ENCODE results near the gene TPST1.

- TF ChIP-seq CTCF (IDR thresholded peaks at IDR 0.05), result no peak
- TF ChIP-seq POLR2A (IDR thresholded peaks at IDR 0.05), result no peak
These were observed 130.2 kb downstream of the TPST1 start for GRCh38 chr7:66335318-66335717.

Measured in thyroid gland (tissue), 4 donors.